Brain microvascular endothelial cell (primary cell): ENCODE results near the gene PDE12.
A peak's percentile ranks its signal among the peaks of the same experiment; 100 is the strongest.

Experiments
- DNase-seq: peaks from one replicate; pipeline ENCODE4 v3.0.0-alpha.2; 2020
- H3K27ac ChIP-seq: fragments of 250-450 bp; sonication (Bioruptor Pico); 2 replicates; pipeline ENCODE4 v1.5.1; 2020; ENCODE audit warnings: mild to moderate bottlenecking, moderate library complexity
- H3K27me3 ChIP-seq: fragments of 250-450 bp; sonication (Bioruptor Pico); replicated peaks from 2 replicates; pipeline ENCODE4 v1.5.1; 2020; ENCODE audit warnings: mild to moderate bottlenecking
- H3K36me3 ChIP-seq: fragments of 250-450 bp; sonication (Bioruptor Pico); replicated peaks from 2 replicates; pipeline ENCODE4 v1.5.1; 2020; ENCODE audit warnings: mild to moderate bottlenecking
- H3K4me3 ChIP-seq: 2 replicates; pipeline ENCODE4 v1.5.1; 2011; ENCODE audit warnings: low read depth, mild to moderate bottlenecking, control low read depth, low read length, moderate library complexity
- in situ Hi-C: cut with HindIII; loops from 2 replicates; pipeline ENCODE4 v1.10.0; 2017; ENCODE audit warnings: low sequenced_read_pairs, low pct_ligation_motif_present
- TF ChIP-seq, protein P1 (sequence below): IDR thresholded peaks from 2 replicates; pipeline ENCODE4 v1.5.1; 2011; ENCODE audit warnings: low read depth, mild to moderate bottlenecking, moderate library complexity, low read length, control low read depth, inconsistent platforms; ENCODE audit errors: missing control alignments

Gene PDE12

DNA sequence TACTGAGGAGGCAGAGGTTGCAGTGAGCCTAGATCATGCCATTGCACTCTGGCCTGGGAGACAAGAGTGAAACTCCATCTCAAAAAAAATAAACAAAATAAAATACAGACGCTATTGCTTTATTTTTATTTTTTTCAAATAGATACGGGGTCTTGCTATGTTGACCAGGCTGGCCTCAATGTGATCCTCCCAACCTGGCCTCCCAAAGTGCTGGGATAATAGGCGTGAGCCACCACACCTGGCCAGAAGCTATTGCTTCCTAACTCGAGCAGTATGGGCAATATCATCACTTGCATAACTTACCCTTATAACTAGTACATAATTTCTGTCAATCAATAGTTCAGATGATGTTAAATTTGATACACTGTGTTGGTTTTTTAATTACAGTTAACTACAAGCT, 38.1 kb downstream of the PDE12 start:
- H3K27me3 ChIP-seq = no peaks in the 10 kb centered on the region
- no peak overlapping the region for H3K27ac ChIP-seq
- TF ChIP-seq, protein P1, sequence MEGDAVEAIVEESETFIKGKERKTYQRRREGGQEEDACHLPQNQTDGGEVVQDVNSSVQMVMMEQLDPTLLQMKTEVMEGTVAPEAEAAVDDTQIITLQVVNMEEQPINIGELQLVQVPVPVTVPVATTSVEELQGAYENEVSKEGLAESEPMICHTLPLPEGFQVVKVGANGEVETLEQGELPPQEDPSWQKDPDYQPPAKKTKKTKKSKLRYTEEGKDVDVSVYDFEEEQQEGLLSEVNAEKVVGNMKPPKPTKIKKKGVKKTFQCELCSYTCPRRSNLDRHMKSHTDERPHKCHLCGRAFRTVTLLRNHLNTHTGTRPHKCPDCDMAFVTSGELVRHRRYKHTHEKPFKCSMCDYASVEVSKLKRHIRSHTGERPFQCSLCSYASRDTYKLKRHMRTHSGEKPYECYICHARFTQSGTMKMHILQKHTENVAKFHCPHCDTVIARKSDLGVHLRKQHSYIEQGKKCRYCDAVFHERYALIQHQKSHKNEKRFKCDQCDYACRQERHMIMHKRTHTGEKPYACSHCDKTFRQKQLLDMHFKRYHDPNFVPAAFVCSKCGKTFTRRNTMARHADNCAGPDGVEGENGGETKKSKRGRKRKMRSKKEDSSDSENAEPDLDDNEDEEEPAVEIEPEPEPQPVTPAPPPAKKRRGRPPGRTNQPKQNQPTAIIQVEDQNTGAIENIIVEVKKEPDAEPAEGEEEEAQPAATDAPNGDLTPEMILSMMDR = no peak
- H3K4me3 ChIP-seq = peak overlapping the region; percentile 100
- no peak for DNase-seq
- peaks cover 34% of the 10 kb centered on the region for H3K36me3 ChIP-seq
- in situ Hi-C loops = no loop called here

DNA sequence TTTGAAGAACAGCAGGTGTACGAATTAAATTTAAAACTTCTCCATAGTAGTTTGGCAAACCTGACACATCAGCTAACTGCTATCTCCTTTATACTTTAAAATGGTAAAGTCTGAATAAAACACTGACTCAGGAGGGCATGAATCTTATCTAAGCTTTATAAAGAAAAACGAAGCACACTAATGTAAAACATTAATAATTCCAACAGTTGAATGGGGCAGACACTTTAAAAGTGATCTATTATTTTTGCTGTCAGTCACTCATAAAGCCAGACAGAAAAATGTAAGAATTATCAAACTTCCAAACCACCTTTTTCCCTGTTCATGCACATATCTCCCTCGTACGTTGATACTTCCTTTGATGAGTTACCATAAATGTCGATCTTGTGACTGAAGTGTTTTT, 38.5 kb downstream of the PDE12 start:
- Histone ChIP-seq H3K27ac (no peak overlapping the region), H3K4me3 (peak overlapping the region; percentile 100), H3K27me3 (no peaks in the 10 kb centered on the region), H3K36me3 (peaks cover 29% of the 10 kb centered on the region)
- in situ Hi-C loops = no loop called here
- TF ChIP-seq, protein P1 = no peak
- DNase-seq = no peak

DNA sequence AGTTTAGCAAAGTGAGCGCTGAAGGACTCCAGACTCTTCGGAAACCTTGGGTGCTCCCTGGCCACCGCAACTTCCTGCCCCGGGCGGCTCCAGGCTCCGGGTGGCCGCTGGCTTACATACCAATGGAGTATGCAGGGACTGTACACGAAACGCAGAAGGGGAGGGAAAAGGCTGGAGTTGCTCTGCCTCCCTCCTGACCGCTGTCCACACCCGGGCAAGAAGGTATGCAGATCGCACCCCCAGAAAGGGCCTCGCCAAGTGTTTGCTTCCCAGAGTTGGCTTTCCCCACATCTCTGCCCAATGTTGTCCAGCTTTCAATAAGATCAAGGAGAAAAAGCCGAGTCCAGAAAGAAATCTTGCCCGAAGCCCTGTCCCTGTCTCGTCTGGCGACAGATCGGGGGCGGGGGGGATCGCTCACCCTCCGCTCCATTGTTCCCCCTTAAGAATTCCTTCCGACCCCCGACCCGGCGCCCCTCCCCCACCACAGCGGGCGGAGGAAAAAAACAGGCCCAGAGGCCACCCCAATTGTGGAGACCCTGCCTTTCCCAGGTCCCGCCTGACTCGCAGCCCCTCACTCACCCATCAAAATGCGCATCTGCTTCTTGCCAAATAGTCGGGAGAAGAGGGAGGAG, 40.5 kb downstream of the PDE12 start:
- peaks cover 19% of the 10 kb centered on the region for H3K36me3 ChIP-seq
- peak overlapping the region; percentile 98 for H3K27ac ChIP-seq
- in situ Hi-C loops = no loop called here
- no peaks in the 10 kb centered on the region for H3K27me3 ChIP-seq
- peak overlapping the region; percentile 100 for H3K4me3 ChIP-seq
- TF ChIP-seq, protein P1 = no peak
- peak; percentile 93 for DNase-seq

DNA sequence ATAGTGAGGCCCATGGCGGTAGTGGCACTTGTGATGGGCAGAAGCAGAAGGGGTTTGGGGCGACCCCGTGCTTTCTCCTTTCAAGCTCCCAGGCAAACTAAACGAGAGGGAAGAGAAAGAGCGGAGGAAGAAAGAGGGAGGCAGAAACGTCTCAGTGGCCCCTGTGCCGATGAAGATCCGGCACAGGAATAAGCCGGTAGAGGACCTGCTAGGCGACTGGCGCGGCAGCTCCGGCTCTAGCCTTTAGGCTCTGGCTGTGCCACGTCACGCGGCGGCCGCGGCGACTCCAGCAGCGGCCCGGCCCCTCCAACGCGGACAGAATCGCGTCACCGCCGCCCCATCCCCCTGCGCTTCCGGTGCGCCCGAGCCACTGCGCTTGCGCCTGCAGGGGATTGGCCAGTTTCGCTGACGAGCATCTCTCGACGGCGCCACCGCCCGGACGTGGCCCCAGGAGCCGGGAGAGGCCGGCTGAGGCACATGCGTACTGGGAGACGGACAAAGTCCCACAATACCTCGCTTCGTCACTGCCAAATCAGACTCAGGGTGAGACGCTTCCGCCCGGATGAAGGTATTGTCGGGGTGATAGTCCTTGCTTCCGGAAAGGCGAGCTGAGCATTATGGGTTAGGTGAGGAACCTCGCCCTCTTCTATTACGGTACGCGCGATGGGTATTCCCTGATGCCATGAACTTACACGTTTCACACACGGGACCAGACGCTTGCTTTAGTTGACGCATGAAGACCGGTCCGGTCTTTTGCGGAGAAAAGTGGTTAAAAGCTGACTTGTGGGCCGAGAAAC, 41.3 kb downstream of the PDE12 start, which contains the start of gene ARF4:
TSS of gene ARF4 (minus strand) at position 218 of the 797 bp plus-strand sequence. CDS start at position 14, 204 bp downstream.
- H3K27ac ChIP-seq = peak within 1 kb of the TSS; percentile 98
- TF ChIP-seq, protein P1 = peak; percentile 26
- in situ Hi-C loops = no loop called here
- peaks cover 18% of the 10 kb centered on the region for H3K36me3 ChIP-seq
- peak within 1 kb of the TSS; percentile 100 for H3K4me3 ChIP-seq
- peak; percentile 99 for DNase-seq
- H3K27me3 ChIP-seq = no peaks in the 10 kb centered on the region

DNA sequence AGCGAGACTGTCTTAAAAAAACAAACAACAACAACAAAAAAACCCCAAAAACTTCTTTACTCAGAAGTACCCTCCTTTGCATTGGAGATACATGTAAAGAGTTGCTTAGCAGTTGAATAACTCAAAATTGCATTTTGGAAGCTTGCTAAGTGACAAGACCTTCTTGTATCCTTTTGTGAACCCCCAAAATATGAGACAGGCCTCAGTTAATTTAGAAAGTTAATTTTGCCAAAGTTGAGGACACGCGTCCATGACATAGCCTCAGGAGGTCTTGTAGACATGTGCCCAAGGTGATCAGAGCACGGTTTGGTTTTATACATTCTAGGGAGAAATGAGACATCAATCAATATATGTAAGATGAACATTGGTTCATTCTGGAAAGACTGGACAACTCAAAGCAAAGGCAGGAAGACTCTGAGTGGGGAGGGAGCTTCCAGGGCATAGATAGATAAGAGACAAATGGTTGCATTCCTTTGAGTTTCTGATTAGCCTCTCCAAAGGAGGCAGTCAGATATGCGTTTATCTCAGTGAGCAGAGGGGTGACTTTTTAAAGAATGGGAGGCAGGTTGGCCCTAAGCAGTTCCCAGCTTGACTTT, 42.8 kb downstream of the PDE12 start:
- in situ Hi-C loops = no loop called here
- TF ChIP-seq, protein P1 = no peak
- Histone ChIP-seq H3K36me3 (peaks cover 13% of the 10 kb centered on the region), H3K4me3 (peak overlapping the region; percentile 68), H3K27me3 (no peaks in the 10 kb centered on the region), H3K27ac (peak overlapping the region; percentile 93)
- DNase-seq = no peak
